Fibroblast of mammary gland (primary cell): ENCODE results near the gene TMEM140.
A peak's percentile ranks its signal among the peaks of the same experiment; 100 is the strongest.

Source experiments
- DNase-seq: peaks from one replicate; pipeline ENCODE4 v3.0.0-alpha.2; 2010; ENCODE audit warnings: low read depth
- H3K4me3 ChIP-seq: 2 replicates; pipeline ENCODE4 v1.5.1; 2011; ENCODE audit warnings: low read depth, mild to moderate bottlenecking, low read length, moderate library complexity; ENCODE audit not compliant: control insufficient read depth
- TF ChIP-seq, protein P1 (sequence below): conservative IDR thresholded peaks from 2 replicates; pipeline ENCODE4 v1.5.1; 2011; ENCODE audit warnings: low read depth, low read length, inconsistent platforms; ENCODE audit not compliant: control insufficient read depth, insufficient read depth

Gene TMEM140

DNA sequence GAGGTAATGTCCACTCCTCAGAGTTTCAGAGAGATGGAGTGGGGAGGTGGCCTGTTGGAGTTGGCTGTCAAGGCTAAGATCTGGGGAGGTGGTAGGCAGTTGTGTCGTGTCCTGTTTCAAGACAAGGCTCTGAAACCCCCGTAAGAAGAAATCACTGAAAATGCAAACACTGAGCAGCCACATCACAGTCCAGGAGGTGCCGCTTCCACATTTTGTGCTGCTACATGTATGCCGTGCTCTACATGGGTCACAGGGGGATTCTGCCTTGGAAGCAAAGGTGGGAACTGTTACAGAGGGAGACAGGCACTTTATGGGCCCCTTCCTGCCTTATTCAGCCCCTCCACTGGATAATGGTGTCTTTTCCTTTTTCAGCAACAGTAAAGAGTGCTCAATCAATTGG, 51.6 kb downstream of the TMEM140 start:
- DNase-seq, result no peak
- TF ChIP-seq, protein P1, sequence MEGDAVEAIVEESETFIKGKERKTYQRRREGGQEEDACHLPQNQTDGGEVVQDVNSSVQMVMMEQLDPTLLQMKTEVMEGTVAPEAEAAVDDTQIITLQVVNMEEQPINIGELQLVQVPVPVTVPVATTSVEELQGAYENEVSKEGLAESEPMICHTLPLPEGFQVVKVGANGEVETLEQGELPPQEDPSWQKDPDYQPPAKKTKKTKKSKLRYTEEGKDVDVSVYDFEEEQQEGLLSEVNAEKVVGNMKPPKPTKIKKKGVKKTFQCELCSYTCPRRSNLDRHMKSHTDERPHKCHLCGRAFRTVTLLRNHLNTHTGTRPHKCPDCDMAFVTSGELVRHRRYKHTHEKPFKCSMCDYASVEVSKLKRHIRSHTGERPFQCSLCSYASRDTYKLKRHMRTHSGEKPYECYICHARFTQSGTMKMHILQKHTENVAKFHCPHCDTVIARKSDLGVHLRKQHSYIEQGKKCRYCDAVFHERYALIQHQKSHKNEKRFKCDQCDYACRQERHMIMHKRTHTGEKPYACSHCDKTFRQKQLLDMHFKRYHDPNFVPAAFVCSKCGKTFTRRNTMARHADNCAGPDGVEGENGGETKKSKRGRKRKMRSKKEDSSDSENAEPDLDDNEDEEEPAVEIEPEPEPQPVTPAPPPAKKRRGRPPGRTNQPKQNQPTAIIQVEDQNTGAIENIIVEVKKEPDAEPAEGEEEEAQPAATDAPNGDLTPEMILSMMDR, result no peak
- H3K4me3 ChIP-seq, result no peak overlapping the region

DNA sequence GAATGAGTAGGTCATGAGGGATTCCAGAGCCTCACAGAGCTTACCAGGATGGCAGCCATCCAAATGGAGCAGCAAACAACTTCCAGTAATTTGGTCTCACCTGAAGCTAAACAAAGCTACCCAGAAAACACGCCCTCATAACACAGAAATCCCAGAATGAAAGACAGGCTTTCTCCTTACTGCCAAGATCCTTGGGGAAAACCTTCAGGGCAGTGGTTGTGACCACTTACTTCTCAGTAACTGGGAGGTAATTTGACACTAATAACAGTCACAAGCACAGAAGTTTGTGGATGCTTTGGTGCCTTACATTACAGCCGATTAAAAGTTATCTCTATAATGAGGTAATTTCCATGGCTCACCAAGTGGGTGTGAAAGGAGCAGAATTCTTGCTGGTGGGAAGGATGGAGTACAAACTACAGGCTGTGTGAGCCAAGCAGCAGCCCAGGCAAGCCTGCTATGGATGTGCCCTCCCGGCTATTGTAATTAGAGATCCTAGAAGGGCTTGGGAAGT, 53.0 kb downstream of the TMEM140 start:
- no peak overlapping the region for H3K4me3 ChIP-seq
- no peak for DNase-seq
- TF ChIP-seq, protein P1, result no peak

DNA sequence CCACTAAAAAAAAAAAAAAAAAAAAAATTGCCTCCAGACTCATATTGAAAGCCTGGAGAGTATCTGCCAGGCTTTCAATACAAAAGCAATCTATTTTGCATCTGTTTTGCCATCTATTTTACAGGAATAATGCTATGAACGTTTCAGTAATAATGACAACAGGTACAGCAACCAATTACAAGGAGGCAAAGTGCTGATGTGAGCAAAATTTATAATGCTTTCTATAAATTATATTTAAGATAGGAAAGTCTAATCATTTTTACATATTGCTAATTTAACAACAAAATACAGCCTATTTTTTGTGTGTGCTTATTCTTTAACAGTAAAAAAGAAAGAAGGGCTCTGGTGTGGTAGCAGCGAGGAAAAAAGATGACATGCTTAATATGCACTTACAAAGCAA, 53.5 kb downstream of the TMEM140 start:
- TF ChIP-seq, protein P1, result no peak
- DNase-seq, result no peak
- H3K4me3 ChIP-seq, result no peak overlapping the region

DNA sequence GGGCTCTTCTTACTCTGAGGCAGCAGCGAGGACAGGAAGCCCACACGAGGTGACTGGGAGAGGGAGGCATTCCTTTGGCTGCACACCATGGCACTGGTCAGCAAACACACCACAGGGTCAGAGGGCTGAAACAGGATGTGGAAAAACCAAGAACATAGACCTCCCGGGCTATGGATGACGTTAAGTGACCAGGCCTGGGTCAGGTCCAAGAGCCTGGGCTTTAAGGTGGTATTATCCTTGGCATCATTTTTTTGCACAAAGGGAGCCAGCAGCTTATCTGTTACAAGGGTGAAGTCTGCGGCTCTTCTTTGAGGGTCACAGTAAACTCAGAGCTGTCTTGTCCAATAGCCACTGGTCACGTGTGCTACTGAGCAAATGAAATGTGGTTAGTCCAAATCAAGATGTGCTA, 56.5 kb downstream of the TMEM140 start:
- TF ChIP-seq, protein P1, result no peak
- peak; percentile 88 for DNase-seq
- H3K4me3 ChIP-seq, result no peak overlapping the region

DNA sequence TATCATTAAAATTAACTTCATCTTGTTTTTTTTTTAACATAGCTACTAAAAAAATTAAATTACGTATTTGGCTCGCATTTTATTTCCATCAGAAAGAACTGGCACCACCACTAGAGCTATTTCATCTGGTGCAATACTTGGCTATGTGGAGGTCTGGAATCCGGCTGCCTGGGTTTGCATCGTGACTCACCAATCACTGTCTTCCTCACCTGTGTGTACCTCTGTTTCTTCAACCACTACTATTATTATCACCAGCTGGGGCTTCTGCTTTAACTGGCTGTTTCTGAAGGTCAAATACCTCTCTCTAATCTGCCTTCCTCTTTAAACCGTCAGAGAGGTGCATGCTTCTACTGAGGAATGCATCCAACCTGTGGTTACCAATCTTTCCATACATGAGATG, 57.0 kb downstream of the TMEM140 start:
- TF ChIP-seq, protein P1, result no peak

DNA sequence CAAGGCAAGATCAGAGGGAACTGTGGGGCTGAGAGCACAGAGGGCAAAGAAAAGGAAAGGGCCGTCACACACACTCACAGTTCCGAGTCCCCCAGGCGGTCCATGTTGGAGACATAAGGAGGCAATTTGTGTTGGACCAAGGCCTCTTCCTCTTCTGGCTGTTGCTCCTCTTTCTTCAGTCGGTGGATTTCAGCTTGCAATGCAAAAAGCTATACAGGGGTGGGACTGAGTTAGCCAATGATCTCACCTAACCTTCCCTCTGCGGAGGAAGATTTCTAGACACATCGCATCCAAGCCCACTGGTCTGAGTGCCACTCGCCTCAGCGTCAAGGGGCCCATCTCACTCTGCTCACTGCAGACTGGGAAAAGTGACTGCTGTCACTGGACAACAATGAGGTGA, 58.0 kb downstream of the TMEM140 start:
- TF ChIP-seq, protein P1, result no peak
- no peak overlapping the region for H3K4me3 ChIP-seq
- no peak for DNase-seq

More for the DNA sequence above, 57.0 kb downstream of the TMEM140 start:
- DNase-seq, result no peak
- H3K4me3 ChIP-seq, result no peak overlapping the region

DNA sequence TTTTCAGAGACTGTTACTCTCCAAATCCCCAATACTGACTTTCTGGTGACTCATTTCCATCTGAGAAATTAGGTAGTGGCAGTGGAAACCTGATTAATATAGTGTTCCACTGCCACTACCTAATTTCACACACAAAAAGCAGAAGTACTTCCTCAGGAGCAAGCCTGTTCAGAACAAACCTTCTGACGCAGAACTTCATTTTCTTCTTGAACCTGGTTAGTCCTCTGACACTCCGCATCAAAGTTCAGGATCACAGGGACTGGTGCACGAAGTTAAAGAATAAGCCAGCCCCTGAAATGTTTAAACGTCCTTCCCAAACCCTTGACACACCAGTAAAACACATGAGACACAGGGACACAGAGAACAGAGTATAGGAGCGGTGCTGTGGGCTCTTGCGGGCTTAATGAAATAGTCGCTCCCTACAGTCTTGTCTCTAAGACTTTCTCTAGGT, 59.1 kb downstream of the TMEM140 start:
- no peak for DNase-seq
- TF ChIP-seq, protein P1, result no peak
- no peak overlapping the region for H3K4me3 ChIP-seq
